Measurements from ENCODE around the gene MBD6.

DNA sequence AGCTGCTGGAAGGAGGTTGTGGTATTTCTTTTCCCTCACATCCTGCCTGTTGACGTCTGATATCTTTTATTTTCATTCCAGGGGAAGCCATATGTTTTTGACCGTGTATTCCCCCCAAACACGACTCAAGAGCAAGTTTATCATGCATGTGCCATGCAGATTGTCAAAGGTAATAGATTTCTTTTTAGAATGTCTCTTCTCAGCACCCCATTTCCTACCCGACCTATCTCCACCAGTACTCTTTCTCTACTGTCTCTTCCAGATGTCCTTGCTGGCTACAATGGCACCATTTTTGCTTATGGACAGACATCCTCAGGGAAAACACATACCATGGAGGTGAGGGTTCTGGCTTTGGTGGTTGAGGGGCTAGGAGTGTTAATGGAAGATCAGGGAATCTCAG, 40.7 kb downstream of the MBD6 start:
- TF ChIP-seq, protein P1, sequence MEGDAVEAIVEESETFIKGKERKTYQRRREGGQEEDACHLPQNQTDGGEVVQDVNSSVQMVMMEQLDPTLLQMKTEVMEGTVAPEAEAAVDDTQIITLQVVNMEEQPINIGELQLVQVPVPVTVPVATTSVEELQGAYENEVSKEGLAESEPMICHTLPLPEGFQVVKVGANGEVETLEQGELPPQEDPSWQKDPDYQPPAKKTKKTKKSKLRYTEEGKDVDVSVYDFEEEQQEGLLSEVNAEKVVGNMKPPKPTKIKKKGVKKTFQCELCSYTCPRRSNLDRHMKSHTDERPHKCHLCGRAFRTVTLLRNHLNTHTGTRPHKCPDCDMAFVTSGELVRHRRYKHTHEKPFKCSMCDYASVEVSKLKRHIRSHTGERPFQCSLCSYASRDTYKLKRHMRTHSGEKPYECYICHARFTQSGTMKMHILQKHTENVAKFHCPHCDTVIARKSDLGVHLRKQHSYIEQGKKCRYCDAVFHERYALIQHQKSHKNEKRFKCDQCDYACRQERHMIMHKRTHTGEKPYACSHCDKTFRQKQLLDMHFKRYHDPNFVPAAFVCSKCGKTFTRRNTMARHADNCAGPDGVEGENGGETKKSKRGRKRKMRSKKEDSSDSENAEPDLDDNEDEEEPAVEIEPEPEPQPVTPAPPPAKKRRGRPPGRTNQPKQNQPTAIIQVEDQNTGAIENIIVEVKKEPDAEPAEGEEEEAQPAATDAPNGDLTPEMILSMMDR (IDR thresholded peaks at IDR 0.05), result no peak
- TF ChIP-seq POLR2A (IDR thresholded peaks at IDR 0.05), result no peak
- TF ChIP-seq POLR2AphosphoS5 (IDR thresholded peaks at IDR 0.05), result no peak
